ENCODE results near the gene ZFYVE26. TPM values are rescaled to one million over a fixed set of nuclear protein-coding genes. Genes with fewer than 3 reads are reported as not detected.
A peak's percentile ranks its signal among the peaks of the same experiment; 100 is the strongest.

Gene ZFYVE26
- total RNA-seq, 1 donor from 2014 or later = 33.9 TPM

DNA sequence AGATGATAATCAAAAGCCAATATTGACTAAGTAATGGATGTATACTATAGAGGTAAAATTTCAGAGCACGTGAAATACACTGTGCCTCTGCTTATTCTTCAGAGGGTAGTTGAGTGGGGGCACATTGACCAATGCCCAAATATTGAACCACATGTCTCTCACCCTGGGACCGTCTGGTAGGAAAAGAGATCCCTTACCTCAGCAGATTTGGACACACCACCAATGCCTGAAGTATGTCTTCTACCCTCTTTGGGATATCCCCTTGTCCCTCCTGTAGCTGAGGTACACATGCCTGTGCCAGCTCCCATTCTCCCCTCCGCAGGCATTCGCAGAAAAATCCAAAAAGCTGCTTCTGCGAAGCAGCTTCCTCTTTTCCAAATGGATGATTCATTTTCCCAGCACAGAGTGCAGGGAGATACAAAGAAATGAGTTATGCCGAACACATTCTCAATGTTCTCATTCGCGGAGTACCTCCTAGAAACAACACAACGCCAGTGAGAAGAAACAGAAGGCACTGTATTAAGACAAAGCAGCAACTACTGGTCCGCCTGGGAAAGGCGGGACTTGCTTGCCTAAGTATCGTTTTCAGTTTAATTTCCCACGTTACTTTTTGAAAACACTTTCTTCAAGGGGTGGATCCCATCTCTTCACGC lies 691 bp downstream of the ZFYVE26 start:
- peak overlapping the region; percentile 96 for H3K27ac Mint-ChIP-seq
- TF ChIP-seq, protein P1, sequence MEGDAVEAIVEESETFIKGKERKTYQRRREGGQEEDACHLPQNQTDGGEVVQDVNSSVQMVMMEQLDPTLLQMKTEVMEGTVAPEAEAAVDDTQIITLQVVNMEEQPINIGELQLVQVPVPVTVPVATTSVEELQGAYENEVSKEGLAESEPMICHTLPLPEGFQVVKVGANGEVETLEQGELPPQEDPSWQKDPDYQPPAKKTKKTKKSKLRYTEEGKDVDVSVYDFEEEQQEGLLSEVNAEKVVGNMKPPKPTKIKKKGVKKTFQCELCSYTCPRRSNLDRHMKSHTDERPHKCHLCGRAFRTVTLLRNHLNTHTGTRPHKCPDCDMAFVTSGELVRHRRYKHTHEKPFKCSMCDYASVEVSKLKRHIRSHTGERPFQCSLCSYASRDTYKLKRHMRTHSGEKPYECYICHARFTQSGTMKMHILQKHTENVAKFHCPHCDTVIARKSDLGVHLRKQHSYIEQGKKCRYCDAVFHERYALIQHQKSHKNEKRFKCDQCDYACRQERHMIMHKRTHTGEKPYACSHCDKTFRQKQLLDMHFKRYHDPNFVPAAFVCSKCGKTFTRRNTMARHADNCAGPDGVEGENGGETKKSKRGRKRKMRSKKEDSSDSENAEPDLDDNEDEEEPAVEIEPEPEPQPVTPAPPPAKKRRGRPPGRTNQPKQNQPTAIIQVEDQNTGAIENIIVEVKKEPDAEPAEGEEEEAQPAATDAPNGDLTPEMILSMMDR (IDR thresholded peaks at IDR 0.05; ENCODE audit: unreplicated experiment) = no peak
- H3K4me3 Mint-ChIP-seq (ENCODE audit: low read depth) = peak overlapping the region; percentile 94
- DNase-seq (ENCODE audit: low spot score, unreplicated experiment) = no peak
- H3K27me3 Mint-ChIP-seq = no peaks in the 10 kb centered on the region
- H3K4me1 Mint-ChIP-seq (ENCODE audit: low read depth) = peaks cover 24% of the 10 kb centered on the region
- H3K9me3 Mint-ChIP-seq (ENCODE audit: low read depth) = no peaks in the 10 kb centered on the region
- peaks cover 8% of the 10 kb centered on the region for H3K36me3 Mint-ChIP-seq (ENCODE audit: insufficient read depth)

DNA sequence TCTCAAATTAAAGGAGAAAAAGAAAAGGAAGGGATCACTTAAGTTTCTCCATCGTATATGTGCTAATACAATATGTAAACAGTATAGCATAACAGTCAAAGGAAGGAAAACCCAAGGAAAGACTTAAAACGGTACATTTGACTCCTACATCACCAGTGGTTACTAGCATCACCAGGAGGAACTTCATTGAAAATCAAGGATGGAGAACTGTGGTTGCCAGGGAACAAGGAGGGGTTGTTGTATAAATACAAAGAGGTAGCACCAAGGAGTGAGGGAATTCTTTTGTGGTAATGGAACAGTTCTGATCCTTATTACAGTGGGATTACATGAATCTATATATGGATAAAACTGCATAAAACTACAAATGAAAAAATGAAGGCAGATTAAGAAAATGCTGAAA lies 1.6 kb downstream of the ZFYVE26 start:
- Mint-ChIP-seq H3K4me1 (ENCODE audit: low read depth) (peaks cover 19% of the 10 kb centered on the region), H3K4me3 (ENCODE audit: low read depth) (peak overlapping the region; percentile 94), H3K27ac (peak overlapping the region; percentile 96), H3K36me3 (ENCODE audit: insufficient read depth) (peaks cover 8% of the 10 kb centered on the region), H3K27me3 (no peaks in the 10 kb centered on the region), H3K9me3 (ENCODE audit: low read depth) (no peaks in the 10 kb centered on the region)
- TF ChIP-seq, protein P1 (IDR thresholded peaks at IDR 0.05; ENCODE audit: unreplicated experiment) = no peak
- DNase-seq (ENCODE audit: low spot score, unreplicated experiment) = no peak

DNA sequence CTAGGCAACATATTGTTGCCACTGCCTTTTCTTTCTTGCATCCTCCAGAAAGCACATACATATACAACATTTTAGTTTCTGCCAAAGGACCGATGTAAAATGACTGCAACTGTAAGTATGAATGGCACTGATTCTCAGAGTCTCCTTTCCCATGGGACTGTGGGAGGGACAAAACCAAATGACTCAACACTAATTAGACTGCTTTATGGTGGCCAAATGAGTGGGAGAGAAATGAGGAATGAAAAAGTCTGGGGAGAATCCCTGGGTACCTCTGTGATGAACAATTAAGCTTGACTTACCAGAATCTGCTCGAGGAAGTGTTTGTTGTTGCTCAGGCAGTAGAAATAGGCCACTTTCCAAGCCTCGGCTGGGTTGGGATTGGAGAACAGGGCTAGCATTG lies 10.1 kb downstream of the ZFYVE26 start:
- H3K4me1 Mint-ChIP-seq (ENCODE audit: low read depth) = no peaks in the 10 kb centered on the region
- TF ChIP-seq, protein P1 (IDR thresholded peaks at IDR 0.05; ENCODE audit: unreplicated experiment) = no peak
- H3K36me3 Mint-ChIP-seq (ENCODE audit: insufficient read depth) = peaks cover 22% of the 10 kb centered on the region
- H3K27ac Mint-ChIP-seq = no peak overlapping the region
- DNase-seq (ENCODE audit: low spot score, unreplicated experiment) = no peak
- no peak overlapping the region for H3K4me3 Mint-ChIP-seq (ENCODE audit: low read depth)
- H3K27me3 Mint-ChIP-seq = no peaks in the 10 kb centered on the region
- H3K9me3 Mint-ChIP-seq (ENCODE audit: low read depth) = no peaks in the 10 kb centered on the region

DNA sequence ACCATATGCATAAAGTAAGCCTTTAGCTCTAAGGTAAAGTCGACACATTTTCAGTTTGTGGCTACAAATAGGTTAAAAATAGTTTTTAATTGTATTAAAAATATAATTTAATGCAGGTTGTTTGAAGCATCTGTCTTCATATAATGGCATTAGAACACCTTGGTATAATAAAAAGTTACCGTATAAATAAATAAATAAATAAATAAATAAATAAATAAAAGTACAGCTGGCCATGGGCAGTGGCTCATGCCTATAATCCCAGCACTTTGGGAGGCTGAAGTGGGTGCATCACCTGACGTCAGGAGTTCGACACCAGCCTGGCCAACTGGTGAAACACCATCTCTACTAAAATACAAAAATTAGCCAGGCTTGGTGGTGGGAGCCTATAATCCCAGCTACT lies 15.6 kb downstream of the ZFYVE26 start:
- no peak for DNase-seq (ENCODE audit: low spot score, unreplicated experiment)
- Mint-ChIP-seq H3K9me3 (ENCODE audit: low read depth) (no peaks in the 10 kb centered on the region), H3K4me1 (ENCODE audit: low read depth) (no peaks in the 10 kb centered on the region), H3K4me3 (ENCODE audit: low read depth) (no peak overlapping the region), H3K36me3 (ENCODE audit: insufficient read depth) (peaks cover 25% of the 10 kb centered on the region), H3K27me3 (no peaks in the 10 kb centered on the region), H3K27ac (no peak overlapping the region)
- TF ChIP-seq, protein P1 (IDR thresholded peaks at IDR 0.05; ENCODE audit: unreplicated experiment) = no peak

DNA sequence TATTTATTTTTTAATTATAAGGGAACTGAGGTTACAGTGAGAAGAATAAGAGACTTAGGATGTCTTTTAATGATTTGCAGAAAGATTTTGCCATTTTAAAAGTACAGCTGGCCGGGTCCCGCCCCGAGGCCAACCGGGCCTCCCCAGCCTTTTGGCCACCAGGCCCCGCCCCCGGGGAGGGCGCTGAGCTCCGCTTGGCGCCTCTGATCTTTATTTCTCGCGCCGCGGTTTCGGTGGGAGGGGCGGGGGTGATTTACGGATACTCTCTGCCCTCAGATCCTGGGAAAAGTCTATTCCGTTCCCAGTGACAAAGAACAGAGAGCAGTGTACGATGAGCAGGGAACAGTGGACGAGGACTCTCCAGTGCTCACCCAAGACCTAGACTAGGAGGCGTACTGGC lies 17.7 kb downstream of the ZFYVE26 start:
- Mint-ChIP-seq H3K36me3 (ENCODE audit: insufficient read depth) (peaks cover 25% of the 10 kb centered on the region), H3K9me3 (ENCODE audit: low read depth) (no peaks in the 10 kb centered on the region)
- TF ChIP-seq, protein P1 (IDR thresholded peaks at IDR 0.05; ENCODE audit: unreplicated experiment) = no peak

More for the DNA sequence above, 17.7 kb downstream of the ZFYVE26 start:
- Mint-ChIP-seq H3K4me3 (ENCODE audit: low read depth) (no peak overlapping the region), H3K4me1 (ENCODE audit: low read depth) (no peaks in the 10 kb centered on the region), H3K27ac (no peak overlapping the region), H3K27me3 (no peaks in the 10 kb centered on the region)
- no peak for DNase-seq (ENCODE audit: low spot score, unreplicated experiment)
